Skeletal muscle tissue (tissue), 1 donor: ENCODE data around the gene ELOVL4. TPM values are rescaled to one million over a fixed set of nuclear protein-coding genes. Genes with fewer than 3 reads are reported as not detected.

Experiments used
- total RNA-seq: library from RNA; depleted of rRNA; stranded (reverse); fragments of >200 nt; gene quantifications from one replicate; pipeline ENCODE4 v1.2.3, GENCODE V29; 2014

Gene ELOVL4
- total RNA-seq, 1 donor from 2014 or later = 2.1 TPM

Other genes with a start within 250 kb of the ELOVL4 start
- gene TTK, start 57.1 kb upstream of the ELOVL4 start, total RNA-seq = 4.2 TPM
- gene BCKDHB, start 159.1 kb upstream of the ELOVL4 start, total RNA-seq = 24.5 TPM